SH-SY5Y (cell line): ENCODE data around the gene ITGB4.

Source experiments
- GATA2 ChIP-seq: IDR thresholded peaks from 2 replicates; pipeline ENCODE4 v1.6.1; 2011; ENCODE audit warnings: mild to moderate bottlenecking, low read depth, low read length
- GATA3 ChIP-seq: IDR thresholded peaks from 2 replicates; pipeline ENCODE4 v1.6.1; 2011; ENCODE audit warnings: low read depth, mild to moderate bottlenecking, low read length, moderate library complexity

Gene ITGB4

DNA sequence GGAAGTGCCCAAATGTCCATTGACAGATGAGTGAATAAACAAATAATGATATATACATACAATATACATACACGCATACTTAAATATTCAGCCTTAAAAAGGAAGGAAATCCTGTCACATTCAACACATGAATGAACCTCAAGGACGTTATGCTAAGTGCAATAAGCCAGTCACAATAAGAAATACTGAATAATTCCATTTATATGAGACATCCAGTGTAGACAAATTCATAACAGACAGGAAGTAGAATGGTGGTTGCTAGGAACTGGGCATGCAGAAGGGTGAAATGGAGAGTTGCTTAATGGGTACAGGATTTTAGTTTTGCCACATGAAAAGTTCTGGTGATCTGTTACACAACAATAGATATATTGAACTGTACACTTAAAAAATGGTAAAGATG is 8.8 kb upstream of the ITGB4 start:
- no peak for TF ChIP-seq GATA3
- TF ChIP-seq GATA2 = no peak

DNA sequence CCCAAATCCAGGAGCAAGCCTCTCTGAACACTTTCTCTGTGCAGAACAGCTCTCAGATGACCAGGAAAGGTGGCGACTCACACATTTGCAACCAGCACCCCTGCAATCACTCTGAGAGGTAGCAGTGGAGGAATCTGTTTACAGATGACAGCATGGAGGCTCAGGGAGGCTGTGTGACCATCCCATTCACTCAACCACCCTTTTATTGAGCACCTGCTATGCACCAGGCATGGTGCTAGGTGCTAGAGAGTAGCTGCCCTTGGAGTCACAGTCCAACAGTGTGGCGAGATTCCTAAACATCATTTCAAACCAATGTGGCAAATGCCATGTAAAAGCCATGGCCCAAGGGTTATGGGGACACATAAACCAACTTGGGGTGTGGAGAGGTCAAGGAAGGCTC is 1.5 kb upstream of the ITGB4 start:
- TF ChIP-seq GATA3 (no peak), GATA2 (no peak)

DNA sequence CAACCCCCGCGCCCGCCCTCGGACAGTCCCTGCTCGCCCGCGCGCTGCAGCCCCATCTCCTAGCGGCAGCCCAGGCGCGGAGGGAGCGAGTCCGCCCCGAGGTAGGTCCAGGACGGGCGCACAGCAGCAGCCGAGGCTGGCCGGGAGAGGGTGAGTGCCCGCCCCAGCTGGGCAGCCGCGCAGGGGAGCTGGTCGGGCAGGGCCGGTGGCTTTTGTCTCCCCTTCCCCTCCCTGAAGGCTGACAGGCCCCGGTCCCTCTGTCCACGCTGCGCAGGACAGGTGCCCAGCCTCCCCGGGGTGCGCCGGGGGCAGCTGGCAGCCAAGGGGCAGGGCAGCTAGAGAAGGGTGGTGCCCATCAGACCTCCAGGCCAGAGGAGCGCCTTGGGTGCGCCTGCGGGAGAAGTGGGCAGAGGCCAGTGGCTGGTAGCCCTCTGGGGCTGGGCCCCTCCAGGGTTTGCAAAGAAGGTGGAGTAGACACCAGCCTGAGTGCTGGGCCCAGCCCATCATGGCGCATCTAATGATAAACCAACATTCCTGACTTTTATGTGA is 278 bp downstream of the ITGB4 start:
- no peak for TF ChIP-seq GATA3
- TF ChIP-seq GATA2 = no peak

DNA sequence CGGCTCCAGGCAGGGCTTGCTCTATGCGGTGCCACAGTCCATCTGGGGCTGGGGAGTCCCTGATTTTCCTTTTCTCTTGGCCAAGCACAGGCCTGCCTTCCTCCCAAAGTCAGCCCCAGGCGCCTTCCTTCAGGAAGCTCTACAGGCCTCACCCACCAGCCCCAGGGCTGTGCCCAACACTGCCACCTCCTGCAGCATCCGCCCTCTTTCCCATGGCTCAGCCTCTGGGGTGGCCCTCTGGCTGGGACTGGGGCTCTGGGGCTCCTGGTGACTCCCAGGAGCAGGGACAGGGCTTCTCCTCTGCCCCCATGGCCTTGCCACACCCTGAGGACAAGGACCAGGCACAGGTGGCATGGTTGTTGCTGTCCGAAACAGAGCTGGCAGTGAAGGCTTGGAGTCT is 817 bp downstream of the ITGB4 start:
- TF ChIP-seq GATA3 (no peak), GATA2 (no peak)

DNA sequence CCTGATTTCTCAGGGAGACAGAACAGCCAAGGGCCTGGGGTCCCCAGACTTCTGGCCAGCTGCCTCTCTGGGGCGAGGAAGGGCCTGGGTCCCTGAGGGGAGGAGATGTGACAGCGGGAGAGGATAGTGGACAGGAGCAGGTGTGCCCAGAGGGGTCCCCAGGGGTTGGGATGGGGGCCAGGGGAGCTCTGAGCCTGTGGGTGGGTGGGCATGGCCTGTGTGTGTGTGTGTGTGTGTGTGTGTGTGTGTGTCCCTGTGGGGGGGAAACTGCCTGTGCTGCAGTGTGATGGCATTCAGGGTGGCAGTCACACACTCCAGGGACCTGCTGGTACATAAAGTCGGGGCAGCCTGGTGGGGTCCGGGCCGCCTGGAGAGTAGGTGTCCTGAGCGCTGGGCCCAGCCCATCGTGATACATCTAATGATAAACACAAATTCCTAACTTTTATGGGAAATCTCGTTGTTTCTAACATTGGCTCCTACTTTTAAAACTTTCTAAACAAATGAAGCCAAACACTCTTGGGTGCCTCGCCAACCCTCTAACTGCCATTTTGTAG is 1.4 kb downstream of the ITGB4 start:
- TF ChIP-seq GATA2 = no peak
- no peak for TF ChIP-seq GATA3

DNA sequence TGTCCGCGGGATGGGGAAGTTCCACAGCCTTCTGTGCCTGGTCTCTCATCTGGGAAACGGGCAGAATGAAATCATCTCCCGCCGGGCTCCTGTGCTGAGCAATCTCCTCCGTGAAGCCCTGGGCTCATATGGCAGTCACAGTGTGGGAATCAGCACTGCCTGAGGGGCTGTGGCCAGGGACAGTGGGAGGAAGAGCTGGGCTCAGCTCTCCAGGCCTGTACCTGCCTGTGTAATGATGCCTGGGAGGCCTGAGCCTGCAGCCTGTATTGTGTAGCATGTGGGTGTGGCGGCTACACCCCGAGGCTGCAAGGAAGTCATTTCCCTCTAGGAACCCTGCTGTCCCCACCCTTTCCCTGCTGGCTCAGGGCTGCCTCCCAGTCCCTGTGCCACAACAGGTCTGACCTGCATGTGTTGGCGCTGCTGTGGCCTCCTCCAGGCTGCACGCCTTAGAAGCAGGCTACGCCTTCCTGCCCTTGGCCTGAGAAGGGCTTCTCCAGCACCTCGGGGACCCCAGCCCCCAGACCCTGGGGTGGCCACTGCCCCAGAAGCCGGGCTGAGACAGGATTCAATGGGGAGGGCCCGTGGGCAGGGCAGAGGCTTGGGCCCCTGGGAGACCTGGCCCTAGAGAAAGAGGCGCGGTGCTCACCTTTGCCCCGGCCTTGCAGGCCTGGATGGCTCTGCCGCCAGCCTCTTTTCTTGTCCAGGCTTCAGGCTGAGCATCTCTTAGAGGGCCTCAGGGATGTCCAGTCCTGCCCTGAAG is 2.1 kb downstream of the ITGB4 start:
- TF ChIP-seq GATA3 = no peak
- no peak for TF ChIP-seq GATA2

DNA sequence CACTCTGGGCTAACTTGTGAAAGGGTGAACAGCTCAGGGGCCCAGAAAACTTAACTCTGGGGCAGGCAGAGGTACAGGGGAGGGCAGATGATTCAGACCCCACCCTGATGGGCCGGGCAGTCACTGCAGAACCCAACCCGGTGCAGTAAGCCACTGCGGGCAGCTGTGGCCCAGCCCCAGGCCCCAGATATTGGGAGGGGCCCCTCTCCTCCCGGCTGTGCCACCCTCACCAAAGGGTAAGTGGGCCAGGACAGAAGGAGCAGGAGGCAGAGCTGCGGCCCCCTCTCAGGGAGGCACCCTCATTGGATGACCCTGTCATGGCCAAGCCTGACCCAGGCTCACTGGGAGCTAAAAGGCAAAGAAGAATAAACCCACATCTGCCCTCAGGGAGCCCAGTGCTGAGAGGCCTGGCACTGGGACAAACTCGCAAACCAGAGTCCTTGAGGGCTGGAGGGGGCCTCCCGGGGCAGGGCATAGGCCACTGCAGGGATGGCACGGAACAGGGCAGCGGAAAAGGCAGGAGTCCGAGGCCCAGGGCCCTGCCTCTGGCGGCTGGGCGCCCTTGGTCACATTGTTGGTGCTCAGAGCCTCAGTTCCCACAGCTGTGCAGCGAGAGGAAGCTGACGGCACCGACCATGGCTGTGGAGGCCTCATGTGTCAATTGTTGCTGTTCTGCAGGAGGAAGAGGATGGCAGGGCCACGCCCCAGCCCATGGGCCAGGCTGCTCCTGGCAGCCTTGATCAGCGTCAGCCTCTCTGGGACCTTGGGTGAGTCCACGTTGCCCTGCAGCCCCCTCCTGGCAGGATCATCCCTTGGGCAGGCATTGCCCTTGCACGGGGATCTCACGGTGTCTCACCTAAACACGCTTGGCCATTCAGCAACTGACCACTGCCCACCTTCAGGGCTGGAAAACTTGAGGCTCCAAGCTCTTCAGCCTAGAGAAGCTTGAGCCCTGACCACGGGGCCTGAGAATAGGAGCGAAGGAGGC is 3.1 kb downstream of the ITGB4 start:
- TF ChIP-seq GATA2 (no peak), GATA3 (no peak)

DNA sequence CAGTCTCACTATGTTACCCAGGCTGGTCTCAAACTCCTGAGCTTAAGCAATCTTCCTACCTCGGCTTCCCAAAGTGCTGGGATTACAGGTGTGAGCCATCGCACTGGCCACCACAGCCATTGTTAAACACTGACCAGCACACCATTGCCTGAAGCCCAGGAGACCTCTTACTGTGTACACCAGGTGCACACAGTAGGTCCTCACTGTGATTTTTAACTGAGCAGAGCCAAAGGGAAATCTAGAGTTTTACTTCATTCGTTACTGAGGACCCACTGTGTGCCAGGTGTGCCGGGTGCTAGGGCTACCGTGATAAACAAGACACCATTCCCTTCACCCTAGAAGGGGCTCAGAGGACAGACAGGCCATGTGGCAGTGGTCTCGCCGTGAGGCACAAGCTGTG is 4.2 kb downstream of the ITGB4 start:
- TF ChIP-seq GATA3 (no peak), GATA2 (no peak)

DNA sequence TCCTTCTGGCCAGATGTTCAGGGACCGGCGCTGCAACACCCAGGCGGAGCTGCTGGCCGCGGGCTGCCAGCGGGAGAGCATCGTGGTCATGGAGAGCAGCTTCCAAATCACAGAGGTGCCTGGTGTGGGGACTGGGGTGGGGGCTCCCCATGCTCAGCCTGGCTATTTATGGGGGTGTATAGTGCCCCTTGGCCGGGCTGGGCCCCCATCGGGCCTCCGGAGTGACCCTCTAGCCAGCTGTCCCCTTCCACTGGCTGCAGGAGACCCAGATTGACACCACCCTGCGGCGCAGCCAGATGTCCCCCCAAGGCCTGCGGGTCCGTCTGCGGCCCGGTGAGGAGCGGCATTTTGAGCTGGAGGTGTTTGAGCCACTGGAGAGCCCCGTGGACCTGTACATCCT is 6.1 kb downstream of the ITGB4 start:
- TF ChIP-seq GATA2 = no peak
- TF ChIP-seq GATA3 = no peak

DNA sequence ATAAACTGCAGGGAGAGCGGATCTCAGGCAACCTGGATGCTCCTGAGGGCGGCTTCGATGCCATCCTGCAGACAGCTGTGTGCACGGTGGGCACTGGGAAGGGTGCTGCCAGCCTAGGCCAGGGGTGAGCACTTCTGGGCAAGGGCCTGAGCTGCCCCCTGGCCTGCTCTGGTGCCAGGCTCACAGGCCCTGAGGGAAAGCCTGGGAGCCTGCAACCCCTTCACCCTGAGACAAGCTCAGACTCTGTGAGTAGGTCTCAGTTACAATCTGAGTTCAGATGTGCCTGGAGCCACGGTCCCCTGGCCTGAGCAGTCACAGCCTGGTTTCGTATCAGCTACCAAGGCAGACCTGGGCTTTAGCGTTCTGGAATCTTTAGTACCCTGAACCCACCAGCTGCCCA is 8.1 kb downstream of the ITGB4 start:
- TF ChIP-seq GATA3 (no peak), GATA2 (no peak)

DNA sequence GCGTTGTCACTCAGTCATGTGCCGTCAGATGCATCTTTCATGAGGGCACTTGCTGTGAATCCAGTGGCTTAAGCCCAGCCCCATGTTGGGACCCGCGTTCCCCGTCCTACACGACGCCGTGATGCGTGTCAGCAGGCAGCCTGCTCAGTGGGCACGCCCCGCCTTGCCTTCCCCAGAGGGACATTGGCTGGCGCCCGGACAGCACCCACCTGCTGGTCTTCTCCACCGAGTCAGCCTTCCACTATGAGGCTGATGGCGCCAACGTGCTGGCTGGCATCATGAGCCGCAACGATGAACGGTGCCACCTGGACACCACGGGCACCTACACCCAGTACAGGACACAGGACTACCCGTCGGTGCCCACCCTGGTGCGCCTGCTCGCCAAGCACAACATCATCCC is 8.8 kb downstream of the ITGB4 start:
- TF ChIP-seq GATA2 (no peak), GATA3 (no peak)

DNA sequence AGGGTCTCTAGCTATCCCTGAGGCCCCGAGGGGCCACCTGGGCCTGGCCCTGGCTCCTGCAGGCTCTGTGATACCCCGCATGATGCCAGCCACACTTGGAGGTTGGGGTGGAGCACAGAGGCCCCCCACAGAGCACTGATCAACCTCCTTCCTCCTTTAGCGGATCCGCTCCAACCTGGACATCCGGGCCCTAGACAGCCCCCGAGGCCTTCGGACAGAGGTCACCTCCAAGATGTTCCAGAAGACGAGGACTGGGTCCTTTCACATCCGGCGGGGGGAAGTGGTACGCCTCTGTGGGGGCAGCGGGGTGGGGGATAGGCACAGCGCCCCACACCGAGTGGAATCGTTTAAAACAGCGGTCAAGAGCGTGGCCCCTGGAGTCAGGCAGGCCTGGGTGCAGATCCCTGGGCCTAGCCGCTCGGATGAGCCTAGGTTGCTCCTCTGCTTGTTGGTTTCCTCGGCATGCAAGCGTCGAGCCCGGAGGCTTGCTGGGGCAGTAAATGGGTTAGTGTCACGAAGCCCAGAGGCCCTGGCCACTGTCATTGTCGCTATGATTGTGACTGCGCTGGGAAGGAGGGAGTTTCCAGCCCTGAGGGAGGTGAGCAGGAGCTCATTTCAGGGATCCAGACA is 9.9 kb downstream of the ITGB4 start:
- TF ChIP-seq GATA2 = no peak
- TF ChIP-seq GATA3 = no peak

DNA sequence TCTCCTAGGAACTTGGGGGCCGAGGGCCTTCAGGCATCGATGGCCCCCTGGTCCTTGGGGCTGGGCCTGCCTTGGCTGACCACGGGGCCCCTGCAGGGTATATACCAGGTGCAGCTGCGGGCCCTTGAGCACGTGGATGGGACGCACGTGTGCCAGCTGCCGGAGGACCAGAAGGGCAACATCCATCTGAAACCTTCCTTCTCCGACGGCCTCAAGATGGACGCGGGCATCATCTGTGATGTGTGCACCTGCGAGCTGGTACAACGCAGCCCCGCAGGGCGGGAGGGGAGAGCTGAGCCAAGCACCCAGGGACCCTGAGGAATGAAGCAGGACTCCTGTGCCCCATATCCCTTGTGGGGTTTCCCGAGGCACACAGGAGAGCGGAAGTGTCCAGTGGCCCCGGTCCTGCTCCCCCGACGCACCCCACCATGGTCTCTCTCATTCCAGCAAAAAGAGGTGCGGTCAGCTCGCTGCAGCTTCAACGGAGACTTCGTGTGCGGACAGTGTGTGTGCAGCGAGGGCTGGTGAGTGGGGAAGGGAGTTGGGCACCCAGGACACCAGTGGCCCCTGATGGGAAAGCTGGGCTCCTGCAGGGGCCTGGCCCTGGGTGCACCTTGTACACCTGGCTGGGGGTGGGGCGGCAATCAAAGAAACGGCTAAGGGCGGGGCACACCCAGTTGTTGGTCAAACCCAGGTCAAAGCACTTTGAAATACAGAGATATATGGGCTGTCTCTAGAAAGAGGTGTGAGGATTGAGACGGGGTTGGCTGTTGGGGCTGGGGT is 10.6 kb downstream of the ITGB4 start:
- TF ChIP-seq GATA2 = no peak
- no peak for TF ChIP-seq GATA3
